K562 (cell line): ENCODE results near the gene ATAD2B. TPM values are rescaled to one million over a fixed set of nuclear protein-coding genes. Genes with fewer than 3 reads are reported as not detected.

ENCODE experiments used
- BHLHE40 ChIP-seq: IDR thresholded peaks from 2 replicates; pipeline ENCODE4 v1.6.1; 2011; ENCODE audit warnings: low read length, improper control_type of control experiment
- DLX4 ChIP-seq: fragments of 250-450 bp; sonication (Bioruptor Pico); IDR thresholded peaks from 2 replicates; pipeline ENCODE4 v1.6.1; 2021; ENCODE audit warnings: mild to moderate bottlenecking
- HMG20A ChIP-seq: fragments of 450-650 bp; formaldehyde crosslinking; conservative IDR thresholded peaks from 2 replicates; pipeline ENCODE4 v1.4.0; 2020; ENCODE audit warnings: mild to moderate bottlenecking, mixed read lengths
- SRSF9 ChIP-seq: fragments of 200-400 bp; formaldehyde crosslinking; IDR thresholded peaks from 2 replicates; pipeline ENCODE4 v1.6.1; 2017; ENCODE audit warnings: low read depth, low read length, borderline replicate concordance
- TGIF2 ChIP-seq: sonication (generic); formaldehyde crosslinking; IDR thresholded peaks from 2 replicates; pipeline ENCODE4 v1.8.1; 2022; ENCODE audit warnings: mild to moderate bottlenecking, missing genetic modification reagents, moderate library complexity
- THRB ChIP-seq: fragments of 450-650 bp; formaldehyde crosslinking; conservative IDR thresholded peaks from 2 replicates; pipeline ENCODE4 v1.4.0; 2022; ENCODE audit warnings: mild to moderate bottlenecking, missing genetic modification characterization
- ZBTB1 ChIP-seq: sonication (generic); formaldehyde crosslinking; IDR thresholded peaks from 2 replicates; pipeline ENCODE4 v1.8.1; 2023; ENCODE audit warnings: missing genetic modification reagents, low read depth, mild to moderate bottlenecking, borderline replicate concordance
- ZNF140 ChIP-seq: fragments of 250-450 bp; sonication (Bioruptor Pico); IDR thresholded peaks from 2 replicates; pipeline ENCODE4 v1.8.0; 2021; ENCODE audit warnings: moderate library complexity, mild to moderate bottlenecking, inconsistent platforms
- ZNF212 ChIP-seq: fragments of 450-650 bp; formaldehyde crosslinking; IDR thresholded peaks from 2 replicates; pipeline ENCODE4 v1.4.0; 2020; ENCODE audit warnings: mild to moderate bottlenecking
- ZNF75A ChIP-seq: fragments of 450-650 bp; formaldehyde crosslinking; IDR thresholded peaks from 2 replicates; pipeline ENCODE4 v1.4.0; 2020; ENCODE audit warnings: mild to moderate bottlenecking
- polyA plus RNA-seq, 8 experiments: library from polyadenylated mRNA; depleted of rRNA in 4 of 8; stranded (reverse) in 5 of 8; unstranded in 3 of 8; fragments of >200 nt; fragmentation: Nextera tagmentation in 2 of 8; fragmentation: Illumina TruSeq in 1 of 8; extraction: Ambion mirVana in 2 of 8; extraction: Trizol in 1 of 8; gene quantifications; 2 replicates each; pipeline versions ENCODE4 v1.2.1 to v1.2.3, GENCODE V29; 2011 to 2014; ENCODE audit warnings: inconsistent platforms in 1 of 8, missing spikeins in 1 of 8
- total RNA-seq, 7 experiments: library from RNA; depleted of rRNA in 6 of 7; stranded (reverse); fragments of >200 nt in 6 of 7; fragmentation: Illumina TruSeq in 2 of 7; extraction: Trizol in 2 of 7; gene quantifications; 2 replicates each; pipeline versions ENCODE4 v1.2.1 to v1.2.3, GENCODE V29; 2011 to 2021; ENCODE audit warnings: low replicate concordance in 1 of 7
- TF ChIP-seq, protein P1 (sequence below): fragments of 200-600 bp; sonication (generic); IDR thresholded peaks from one replicate; pipeline ENCODE4 v1.6.1; 2012; ENCODE audit warnings: mild to moderate bottlenecking, low read depth, low read length, inconsistent platforms

The ATAD2B gene
- total and polyA plus RNA-seq, 9 of the 15 experiments (the other 6 are each of a cell fraction or from before 2014, with no cell fraction given) = 3.2 to 21.6 (median 11.4) TPM

DNA sequence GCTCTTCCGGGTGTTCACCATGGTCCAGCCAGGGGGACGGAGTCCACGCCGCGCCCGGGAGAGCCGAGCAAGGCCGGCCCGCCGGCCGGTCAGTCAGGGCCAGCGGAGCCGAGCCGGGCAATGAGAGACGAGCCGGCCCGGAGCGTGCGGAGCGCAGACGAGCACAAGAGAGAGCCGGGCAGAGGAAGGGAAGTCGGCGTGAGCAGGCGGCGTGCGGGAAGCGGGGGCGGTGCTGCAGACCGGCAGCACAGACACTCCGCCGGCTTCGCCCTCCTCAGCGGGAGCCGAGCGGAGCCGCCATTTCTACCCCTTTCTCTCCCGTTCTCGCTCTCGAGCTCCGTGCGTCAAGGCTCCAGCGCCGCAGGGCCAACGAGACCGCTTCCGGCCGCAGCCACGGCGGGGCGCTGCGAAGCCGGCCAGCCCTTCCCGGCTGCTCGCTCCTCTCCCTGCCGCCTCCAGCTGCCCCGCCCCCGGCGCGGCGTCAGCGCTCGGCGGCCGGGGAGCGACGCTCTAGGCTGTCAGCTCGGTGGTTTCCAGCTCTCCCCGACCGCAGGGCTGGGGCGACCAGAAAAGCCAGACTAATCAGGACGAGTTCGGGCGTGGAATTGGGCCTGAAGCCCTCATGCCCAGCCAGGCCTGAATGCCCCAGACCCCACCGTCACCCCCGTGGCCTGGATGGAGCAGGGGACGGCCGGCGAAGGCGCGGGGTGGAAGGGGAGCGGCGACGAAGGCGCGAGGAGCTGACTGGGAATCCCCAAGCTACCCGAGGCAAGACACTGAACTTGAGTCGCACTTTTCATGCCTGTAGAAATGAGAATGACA is at the start of gene ATAD2B (continued):
- TF ChIP-seq, protein P1, sequence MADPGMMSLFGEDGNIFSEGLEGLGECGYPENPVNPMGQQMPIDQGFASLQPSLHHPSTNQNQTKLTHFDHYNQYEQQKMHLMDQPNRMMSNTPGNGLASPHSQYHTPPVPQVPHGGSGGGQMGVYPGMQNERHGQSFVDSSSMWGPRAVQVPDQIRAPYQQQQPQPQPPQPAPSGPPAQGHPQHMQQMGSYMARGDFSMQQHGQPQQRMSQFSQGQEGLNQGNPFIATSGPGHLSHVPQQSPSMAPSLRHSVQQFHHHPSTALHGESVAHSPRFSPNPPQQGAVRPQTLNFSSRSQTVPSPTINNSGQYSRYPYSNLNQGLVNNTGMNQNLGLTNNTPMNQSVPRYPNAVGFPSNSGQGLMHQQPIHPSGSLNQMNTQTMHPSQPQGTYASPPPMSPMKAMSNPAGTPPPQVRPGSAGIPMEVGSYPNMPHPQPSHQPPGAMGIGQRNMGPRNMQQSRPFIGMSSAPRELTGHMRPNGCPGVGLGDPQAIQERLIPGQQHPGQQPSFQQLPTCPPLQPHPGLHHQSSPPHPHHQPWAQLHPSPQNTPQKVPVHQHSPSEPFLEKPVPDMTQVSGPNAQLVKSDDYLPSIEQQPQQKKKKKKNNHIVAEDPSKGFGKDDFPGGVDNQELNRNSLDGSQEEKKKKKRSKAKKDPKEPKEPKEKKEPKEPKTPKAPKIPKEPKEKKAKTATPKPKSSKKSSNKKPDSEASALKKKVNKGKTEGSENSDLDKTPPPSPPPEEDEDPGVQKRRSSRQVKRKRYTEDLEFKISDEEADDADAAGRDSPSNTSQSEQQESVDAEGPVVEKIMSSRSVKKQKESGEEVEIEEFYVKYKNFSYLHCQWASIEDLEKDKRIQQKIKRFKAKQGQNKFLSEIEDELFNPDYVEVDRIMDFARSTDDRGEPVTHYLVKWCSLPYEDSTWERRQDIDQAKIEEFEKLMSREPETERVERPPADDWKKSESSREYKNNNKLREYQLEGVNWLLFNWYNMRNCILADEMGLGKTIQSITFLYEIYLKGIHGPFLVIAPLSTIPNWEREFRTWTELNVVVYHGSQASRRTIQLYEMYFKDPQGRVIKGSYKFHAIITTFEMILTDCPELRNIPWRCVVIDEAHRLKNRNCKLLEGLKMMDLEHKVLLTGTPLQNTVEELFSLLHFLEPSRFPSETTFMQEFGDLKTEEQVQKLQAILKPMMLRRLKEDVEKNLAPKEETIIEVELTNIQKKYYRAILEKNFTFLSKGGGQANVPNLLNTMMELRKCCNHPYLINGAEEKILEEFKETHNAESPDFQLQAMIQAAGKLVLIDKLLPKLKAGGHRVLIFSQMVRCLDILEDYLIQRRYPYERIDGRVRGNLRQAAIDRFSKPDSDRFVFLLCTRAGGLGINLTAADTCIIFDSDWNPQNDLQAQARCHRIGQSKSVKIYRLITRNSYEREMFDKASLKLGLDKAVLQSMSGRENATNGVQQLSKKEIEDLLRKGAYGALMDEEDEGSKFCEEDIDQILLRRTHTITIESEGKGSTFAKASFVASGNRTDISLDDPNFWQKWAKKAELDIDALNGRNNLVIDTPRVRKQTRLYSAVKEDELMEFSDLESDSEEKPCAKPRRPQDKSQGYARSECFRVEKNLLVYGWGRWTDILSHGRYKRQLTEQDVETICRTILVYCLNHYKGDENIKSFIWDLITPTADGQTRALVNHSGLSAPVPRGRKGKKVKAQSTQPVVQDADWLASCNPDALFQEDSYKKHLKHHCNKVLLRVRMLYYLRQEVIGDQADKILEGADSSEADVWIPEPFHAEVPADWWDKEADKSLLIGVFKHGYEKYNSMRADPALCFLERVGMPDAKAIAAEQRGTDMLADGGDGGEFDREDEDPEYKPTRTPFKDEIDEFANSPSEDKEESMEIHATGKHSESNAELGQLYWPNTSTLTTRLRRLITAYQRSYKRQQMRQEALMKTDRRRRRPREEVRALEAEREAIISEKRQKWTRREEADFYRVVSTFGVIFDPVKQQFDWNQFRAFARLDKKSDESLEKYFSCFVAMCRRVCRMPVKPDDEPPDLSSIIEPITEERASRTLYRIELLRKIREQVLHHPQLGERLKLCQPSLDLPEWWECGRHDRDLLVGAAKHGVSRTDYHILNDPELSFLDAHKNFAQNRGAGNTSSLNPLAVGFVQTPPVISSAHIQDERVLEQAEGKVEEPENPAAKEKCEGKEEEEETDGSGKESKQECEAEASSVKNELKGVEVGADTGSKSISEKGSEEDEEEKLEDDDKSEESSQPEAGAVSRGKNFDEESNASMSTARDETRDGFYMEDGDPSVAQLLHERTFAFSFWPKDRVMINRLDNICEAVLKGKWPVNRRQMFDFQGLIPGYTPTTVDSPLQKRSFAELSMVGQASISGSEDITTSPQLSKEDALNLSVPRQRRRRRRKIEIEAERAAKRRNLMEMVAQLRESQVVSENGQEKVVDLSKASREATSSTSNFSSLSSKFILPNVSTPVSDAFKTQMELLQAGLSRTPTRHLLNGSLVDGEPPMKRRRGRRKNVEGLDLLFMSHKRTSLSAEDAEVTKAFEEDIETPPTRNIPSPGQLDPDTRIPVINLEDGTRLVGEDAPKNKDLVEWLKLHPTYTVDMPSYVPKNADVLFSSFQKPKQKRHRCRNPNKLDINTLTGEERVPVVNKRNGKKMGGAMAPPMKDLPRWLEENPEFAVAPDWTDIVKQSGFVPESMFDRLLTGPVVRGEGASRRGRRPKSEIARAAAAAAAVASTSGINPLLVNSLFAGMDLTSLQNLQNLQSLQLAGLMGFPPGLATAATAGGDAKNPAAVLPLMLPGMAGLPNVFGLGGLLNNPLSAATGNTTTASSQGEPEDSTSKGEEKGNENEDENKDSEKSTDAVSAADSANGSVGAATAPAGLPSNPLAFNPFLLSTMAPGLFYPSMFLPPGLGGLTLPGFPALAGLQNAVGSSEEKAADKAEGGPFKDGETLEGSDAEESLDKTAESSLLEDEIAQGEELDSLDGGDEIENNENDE = no peak
- peak; percentile 37; the same call in 1 of the 2 replicates for TF ChIP-seq BHLHE40
- TF ChIP-seq TGIF2 (CRISPR knock-in tag) = peak; percentile 85; the same call in 1 of the 2 replicates
- TF ChIP-seq HMG20A (CRISPR knock-in tag) = no peak
- TF ChIP-seq SRSF9 = no peak
- no peak for TF ChIP-seq THRB
- TF ChIP-seq DLX4 (CRISPR knock-in tag) = no peak
- TF ChIP-seq ZNF140 (CRISPR knock-in tag) = no peak
- TF ChIP-seq ZBTB1 (CRISPR knock-in tag) = 0 out of 2 replicates have a peak, but pooled peaks have one; percentile 44
- TF ChIP-seq ZNF75A = no peak
- TF ChIP-seq ZNF212 = no peak
